Measurements from ENCODE around the gene DDAH1.

DNA sequence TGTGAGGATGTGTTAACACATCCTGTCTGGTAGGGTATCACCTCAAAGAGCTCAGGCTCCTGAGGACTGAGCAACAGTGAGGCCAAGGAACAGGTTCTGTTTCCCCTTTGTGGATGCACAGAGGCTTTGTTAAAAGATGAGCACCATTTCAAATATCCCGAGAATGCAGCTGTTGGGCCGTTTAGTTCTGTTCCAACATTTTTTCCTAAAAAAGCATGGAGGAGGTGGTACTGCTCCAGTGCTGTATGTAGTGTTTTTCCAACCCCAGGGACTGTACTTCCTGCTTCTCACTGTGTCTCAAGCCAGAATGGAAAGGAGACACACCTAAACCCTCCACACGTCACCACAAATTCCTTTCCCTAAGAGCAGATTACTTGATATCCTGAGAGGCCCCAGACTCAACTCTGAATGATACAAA, 134.7 kb downstream of the DDAH1 start:
- TF ChIP-seq POLR2A (IDR thresholded peaks at IDR 0.05; ENCODE audit: low read length) = no peak
- TF ChIP-seq, protein P1, sequence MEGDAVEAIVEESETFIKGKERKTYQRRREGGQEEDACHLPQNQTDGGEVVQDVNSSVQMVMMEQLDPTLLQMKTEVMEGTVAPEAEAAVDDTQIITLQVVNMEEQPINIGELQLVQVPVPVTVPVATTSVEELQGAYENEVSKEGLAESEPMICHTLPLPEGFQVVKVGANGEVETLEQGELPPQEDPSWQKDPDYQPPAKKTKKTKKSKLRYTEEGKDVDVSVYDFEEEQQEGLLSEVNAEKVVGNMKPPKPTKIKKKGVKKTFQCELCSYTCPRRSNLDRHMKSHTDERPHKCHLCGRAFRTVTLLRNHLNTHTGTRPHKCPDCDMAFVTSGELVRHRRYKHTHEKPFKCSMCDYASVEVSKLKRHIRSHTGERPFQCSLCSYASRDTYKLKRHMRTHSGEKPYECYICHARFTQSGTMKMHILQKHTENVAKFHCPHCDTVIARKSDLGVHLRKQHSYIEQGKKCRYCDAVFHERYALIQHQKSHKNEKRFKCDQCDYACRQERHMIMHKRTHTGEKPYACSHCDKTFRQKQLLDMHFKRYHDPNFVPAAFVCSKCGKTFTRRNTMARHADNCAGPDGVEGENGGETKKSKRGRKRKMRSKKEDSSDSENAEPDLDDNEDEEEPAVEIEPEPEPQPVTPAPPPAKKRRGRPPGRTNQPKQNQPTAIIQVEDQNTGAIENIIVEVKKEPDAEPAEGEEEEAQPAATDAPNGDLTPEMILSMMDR (IDR thresholded peaks at IDR 0.05) = no peak
- TF ChIP-seq HOXB13 (CRISPR knock-in tag; IDR thresholded peaks at IDR 0.05; ENCODE audit: low read depth) = no peak
- no peak for TF ChIP-seq MAX (IDR thresholded peaks at IDR 0.05)
- TF ChIP-seq EP300 (IDR thresholded peaks at IDR 0.05) = no peak
- TF ChIP-seq JUN (IDR thresholded peaks at IDR 0.05) = no peak
- no peak for TF ChIP-seq CEBPB (IDR thresholded peaks at IDR 0.05)
- TF ChIP-seq USF2 (IDR thresholded peaks at IDR 0.05) = no peak
- TF ChIP-seq, protein P2, sequence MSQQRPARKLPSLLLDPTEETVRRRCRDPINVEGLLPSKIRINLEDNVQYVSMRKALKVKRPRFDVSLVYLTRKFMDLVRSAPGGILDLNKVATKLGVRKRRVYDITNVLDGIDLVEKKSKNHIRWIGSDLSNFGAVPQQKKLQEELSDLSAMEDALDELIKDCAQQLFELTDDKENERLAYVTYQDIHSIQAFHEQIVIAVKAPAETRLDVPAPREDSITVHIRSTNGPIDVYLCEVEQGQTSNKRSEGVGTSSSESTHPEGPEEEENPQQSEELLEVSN (IDR thresholded peaks at IDR 0.05; ENCODE audit: borderline replicate concordance, low read depth) = no peak
- TF ChIP-seq ELK1 (IDR thresholded peaks at IDR 0.05; ENCODE audit: low read depth, low read length) = no peak
- TF ChIP-seq NR3C1 (IDR thresholded peaks at IDR 0.05) = no peak
- TF ChIP-seq, protein P3, sequence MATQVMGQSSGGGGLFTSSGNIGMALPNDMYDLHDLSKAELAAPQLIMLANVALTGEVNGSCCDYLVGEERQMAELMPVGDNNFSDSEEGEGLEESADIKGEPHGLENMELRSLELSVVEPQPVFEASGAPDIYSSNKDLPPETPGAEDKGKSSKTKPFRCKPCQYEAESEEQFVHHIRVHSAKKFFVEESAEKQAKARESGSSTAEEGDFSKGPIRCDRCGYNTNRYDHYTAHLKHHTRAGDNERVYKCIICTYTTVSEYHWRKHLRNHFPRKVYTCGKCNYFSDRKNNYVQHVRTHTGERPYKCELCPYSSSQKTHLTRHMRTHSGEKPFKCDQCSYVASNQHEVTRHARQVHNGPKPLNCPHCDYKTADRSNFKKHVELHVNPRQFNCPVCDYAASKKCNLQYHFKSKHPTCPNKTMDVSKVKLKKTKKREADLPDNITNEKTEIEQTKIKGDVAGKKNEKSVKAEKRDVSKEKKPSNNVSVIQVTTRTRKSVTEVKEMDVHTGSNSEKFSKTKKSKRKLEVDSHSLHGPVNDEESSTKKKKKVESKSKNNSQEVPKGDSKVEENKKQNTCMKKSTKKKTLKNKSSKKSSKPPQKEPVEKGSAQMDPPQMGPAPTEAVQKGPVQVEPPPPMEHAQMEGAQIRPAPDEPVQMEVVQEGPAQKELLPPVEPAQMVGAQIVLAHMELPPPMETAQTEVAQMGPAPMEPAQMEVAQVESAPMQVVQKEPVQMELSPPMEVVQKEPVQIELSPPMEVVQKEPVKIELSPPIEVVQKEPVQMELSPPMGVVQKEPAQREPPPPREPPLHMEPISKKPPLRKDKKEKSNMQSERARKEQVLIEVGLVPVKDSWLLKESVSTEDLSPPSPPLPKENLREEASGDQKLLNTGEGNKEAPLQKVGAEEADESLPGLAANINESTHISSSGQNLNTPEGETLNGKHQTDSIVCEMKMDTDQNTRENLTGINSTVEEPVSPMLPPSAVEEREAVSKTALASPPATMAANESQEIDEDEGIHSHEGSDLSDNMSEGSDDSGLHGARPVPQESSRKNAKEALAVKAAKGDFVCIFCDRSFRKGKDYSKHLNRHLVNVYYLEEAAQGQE (IDR thresholded peaks at IDR 0.05) = no peak
- TF ChIP-seq PHF8 (IDR thresholded peaks at IDR 0.05; ENCODE audit: borderline replicate concordance, low read depth) = no peak
- no peak for TF ChIP-seq TP53 (CRISPR knock-in tag; IDR thresholded peaks at IDR 0.05)
